SK-N-SH treated with all-trans-retinoic acid at 6 μM for 48 hours (cell line): Measurements from ENCODE around the gene CHRNA10.

Experiments used
- ATAC-seq: fragments of 200-7000 bp; cut with Tn5 transposase; 3 replicates; pipeline ENCODE4 v1.9.1; 2020; ENCODE audit warnings: mild to moderate bottlenecking, moderate library complexity
- ARNTL ChIP-seq: fragments of 450-650 bp; formaldehyde crosslinking; IDR thresholded peaks from 2 replicates; pipeline ENCODE4 v1.5.0; 2020; ENCODE audit warnings: low read depth, mild to moderate bottlenecking, moderate library complexity, borderline replicate concordance
- BACH2 ChIP-seq: fragments of 250-450 bp; sonication (Bioruptor Pico); IDR thresholded peaks from 2 replicates; pipeline ENCODE4 v1.9.0; 2021; ENCODE audit warnings: mild to moderate bottlenecking, borderline replicate concordance
- CSDC2 ChIP-seq: fragments of 250-450 bp; sonication (Bioruptor Pico); IDR thresholded peaks from 2 replicates; pipeline ENCODE4 v1.5.0; 2020; ENCODE audit warnings: mild to moderate bottlenecking, moderate library complexity
- ESRRG ChIP-seq: fragments of 250-450 bp; sonication (Bioruptor Pico); IDR thresholded peaks from 2 replicates; pipeline ENCODE4 v1.6.1; 2021; ENCODE audit warnings: mild to moderate bottlenecking
- ISL1 ChIP-seq: fragments of 250-450 bp; sonication (Bioruptor Pico); IDR thresholded peaks from 2 replicates; pipeline ENCODE4 v2.1.2; 2022; ENCODE audit warnings: mild to moderate bottlenecking, moderate library complexity
- OSR1 ChIP-seq: fragments of 250-450 bp; sonication (Bioruptor Pico); IDR thresholded peaks from 2 replicates; pipeline ENCODE4 v1.8.0; 2022; ENCODE audit warnings: moderate library complexity, mild to moderate bottlenecking, inconsistent platforms
- SNAI2 ChIP-seq: fragments of 250-450 bp; sonication (Bioruptor Pico); IDR thresholded peaks from 2 replicates; pipeline ENCODE4 v1.5.0; 2020; ENCODE audit warnings: mild to moderate bottlenecking, moderate library complexity
- TOX ChIP-seq: fragments of 250-450 bp; sonication (Bioruptor Pico); IDR thresholded peaks from 2 replicates; pipeline ENCODE4 v1.8.0; 2021; ENCODE audit warnings: mild to moderate bottlenecking, moderate library complexity, borderline replicate concordance
- ZC3H10 ChIP-seq: fragments of 250-450 bp; sonication (Bioruptor Pico); IDR thresholded peaks from 2 replicates; pipeline ENCODE4 v1.5.1; 2021; ENCODE audit warnings: mild to moderate bottlenecking, moderate library complexity
- ZFP3 ChIP-seq: fragments of 250-450 bp; sonication (Bioruptor Pico); IDR thresholded peaks from 2 replicates; pipeline ENCODE4 v1.5.0; 2020; ENCODE audit warnings: mild to moderate bottlenecking, moderate library complexity
- ZFP30 ChIP-seq: fragments of 450-650 bp; formaldehyde crosslinking; IDR thresholded peaks from 2 replicates; pipeline ENCODE4 v1.5.0; 2022; ENCODE audit warnings: mild to moderate bottlenecking, moderate library complexity
- ZNF565 ChIP-seq: fragments of 450-650 bp; formaldehyde crosslinking; conservative IDR thresholded peaks from 2 replicates; pipeline ENCODE4 v1.5.0; 2020; ENCODE audit warnings: low read depth, mild to moderate bottlenecking, moderate library complexity
- ZNF70 ChIP-seq: fragments of 450-650 bp; formaldehyde crosslinking; IDR thresholded peaks from 2 replicates; pipeline ENCODE4 v1.5.0; 2020; ENCODE audit warnings: mild to moderate bottlenecking, moderate library complexity
- ZNF8 ChIP-seq: fragments of 450-650 bp; formaldehyde crosslinking; IDR thresholded peaks from 2 replicates; pipeline ENCODE4 v1.5.0; 2020; ENCODE audit warnings: mild to moderate bottlenecking, moderate library complexity
- TF ChIP-seq, protein P1 (sequence below): fragments of 250-450 bp; sonication (Bioruptor Pico); IDR thresholded peaks from 2 replicates; pipeline ENCODE4 v1.5.1; 2021; ENCODE audit warnings: mild to moderate bottlenecking, moderate library complexity
- TF ChIP-seq, protein P2 (sequence below): fragments of 250-450 bp; sonication (Bioruptor Pico); IDR thresholded peaks from 2 replicates; pipeline ENCODE4 v1.8.0; 2021; ENCODE audit warnings: low read depth, mild to moderate bottlenecking, moderate library complexity, borderline replicate concordance
- TF ChIP-seq, protein P3 (sequence below): fragments of 250-450 bp; sonication (Bioruptor Pico); IDR thresholded peaks from 2 replicates; pipeline ENCODE4 v1.8.0; 2020; ENCODE audit warnings: mild to moderate bottlenecking, moderate library complexity, borderline replicate concordance
- TF ChIP-seq, protein P4 (sequence below): fragments of 250-450 bp; sonication (Bioruptor Pico); IDR thresholded peaks from 2 replicates; pipeline ENCODE4 v1.5.0; 2020; ENCODE audit warnings: mild to moderate bottlenecking, moderate library complexity
- TF ChIP-seq, protein P5 (sequence below): fragments of 250-450 bp; sonication (Bioruptor Pico); IDR thresholded peaks from 2 replicates; pipeline ENCODE4 v1.5.1; 2020; ENCODE audit warnings: low read depth, mild to moderate bottlenecking, moderate library complexity

The CHRNA10 gene

DNA sequence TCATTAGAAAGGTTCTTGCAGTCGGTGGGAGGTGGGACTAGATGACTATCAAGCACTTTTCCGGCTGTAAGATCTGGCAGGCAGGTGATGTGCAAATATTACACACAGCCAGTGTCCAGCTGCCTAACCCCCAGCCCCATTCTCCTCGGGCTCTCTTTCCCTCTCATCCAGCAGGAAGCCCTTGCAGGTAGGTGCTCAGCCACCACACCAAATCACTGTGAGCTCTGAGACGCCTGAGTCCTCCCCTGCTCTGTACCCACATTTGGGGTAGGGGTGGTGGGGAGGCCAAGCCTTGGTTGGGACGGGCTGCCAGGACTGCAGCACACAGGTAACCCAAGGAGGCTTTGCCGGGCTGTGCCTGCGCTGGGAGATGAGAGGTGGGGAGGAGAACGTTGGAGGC lies 30.0 kb downstream of the CHRNA10 start:
- no peak for ATAC-seq
- TF ChIP-seq ARNTL (CRISPR knock-in tag) (no peak), ZNF565 (CRISPR knock-in tag) (no peak), CSDC2 (CRISPR knock-in tag) (no peak)
- TF ChIP-seq, protein P1, sequence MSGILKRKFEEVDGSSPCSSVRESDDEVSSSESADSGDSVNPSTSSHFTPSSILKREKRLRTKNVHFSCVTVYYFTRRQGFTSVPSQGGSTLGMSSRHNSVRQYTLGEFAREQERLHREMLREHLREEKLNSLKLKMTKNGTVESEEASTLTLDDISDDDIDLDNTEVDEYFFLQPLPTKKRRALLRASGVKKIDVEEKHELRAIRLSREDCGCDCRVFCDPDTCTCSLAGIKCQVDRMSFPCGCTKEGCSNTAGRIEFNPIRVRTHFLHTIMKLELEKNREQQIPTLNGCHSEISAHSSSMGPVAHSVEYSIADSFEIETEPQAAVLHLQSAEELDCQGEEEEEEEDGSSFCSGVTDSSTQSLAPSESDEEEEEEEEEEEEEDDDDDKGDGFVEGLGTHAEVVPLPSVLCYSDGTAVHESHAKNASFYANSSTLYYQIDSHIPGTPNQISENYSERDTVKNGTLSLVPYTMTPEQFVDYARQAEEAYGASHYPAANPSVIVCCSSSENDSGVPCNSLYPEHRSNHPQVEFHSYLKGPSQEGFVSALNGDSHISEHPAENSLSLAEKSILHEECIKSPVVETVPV: no peak
- TF ChIP-seq, all 23 proteins: peak for 0

DNA sequence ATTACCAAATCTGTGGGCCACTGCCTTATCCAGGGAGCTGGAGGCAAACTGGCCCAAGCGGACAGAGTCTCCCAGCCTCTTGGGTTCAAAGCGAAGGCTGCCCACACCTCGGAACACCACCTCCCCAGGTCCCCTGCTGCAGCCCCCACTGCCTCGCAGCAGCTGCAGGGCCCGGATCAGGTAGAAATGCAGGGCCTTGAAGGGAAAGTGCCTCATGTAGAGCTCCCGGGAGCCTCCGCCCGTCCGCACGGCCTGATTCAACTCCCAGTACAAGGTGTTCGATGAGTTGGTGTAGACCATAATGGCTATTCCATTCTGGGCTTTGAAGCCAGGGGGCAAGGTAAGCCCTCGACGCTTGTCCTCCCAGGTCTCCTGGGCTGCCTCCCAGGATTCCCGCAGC lies 31.3 kb downstream of the CHRNA10 start:
- TF ChIP-seq ESRRG (CRISPR knock-in tag) (no peak), ZNF8 (CRISPR knock-in tag) (no peak), CSDC2 (CRISPR knock-in tag) (no peak), ZFP30 (CRISPR knock-in tag) (no peak), ARNTL (CRISPR knock-in tag) (no peak)
- TF ChIP-seq, all 23 proteins: peak for 0
- no peak for ATAC-seq

DNA sequence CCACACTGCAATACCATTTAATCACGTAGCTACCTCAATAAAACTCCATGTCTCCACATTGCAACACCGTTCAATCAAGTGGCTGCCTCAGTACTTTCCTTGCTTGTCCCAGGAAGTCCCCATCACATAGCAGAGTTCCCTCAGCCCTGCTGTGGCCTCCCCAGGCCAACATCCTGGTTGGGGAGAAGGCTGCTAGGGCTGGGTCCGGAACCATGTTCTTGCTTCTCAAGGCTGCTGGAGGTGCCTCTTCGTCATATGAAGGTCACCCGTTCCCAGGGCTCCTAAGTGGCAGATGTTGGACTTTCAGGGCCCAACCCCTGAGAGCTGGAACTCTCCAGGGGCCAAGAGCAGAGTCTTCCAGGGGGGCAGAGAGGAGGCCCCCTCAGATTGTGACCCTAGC lies 32.7 kb downstream of the CHRNA10 start:
- ATAC-seq: no peak
- TF ChIP-seq SNAI2 (CRISPR knock-in tag): no peak
- no peak for TF ChIP-seq OSR1 (CRISPR knock-in tag)
- TF ChIP-seq, protein P2, sequence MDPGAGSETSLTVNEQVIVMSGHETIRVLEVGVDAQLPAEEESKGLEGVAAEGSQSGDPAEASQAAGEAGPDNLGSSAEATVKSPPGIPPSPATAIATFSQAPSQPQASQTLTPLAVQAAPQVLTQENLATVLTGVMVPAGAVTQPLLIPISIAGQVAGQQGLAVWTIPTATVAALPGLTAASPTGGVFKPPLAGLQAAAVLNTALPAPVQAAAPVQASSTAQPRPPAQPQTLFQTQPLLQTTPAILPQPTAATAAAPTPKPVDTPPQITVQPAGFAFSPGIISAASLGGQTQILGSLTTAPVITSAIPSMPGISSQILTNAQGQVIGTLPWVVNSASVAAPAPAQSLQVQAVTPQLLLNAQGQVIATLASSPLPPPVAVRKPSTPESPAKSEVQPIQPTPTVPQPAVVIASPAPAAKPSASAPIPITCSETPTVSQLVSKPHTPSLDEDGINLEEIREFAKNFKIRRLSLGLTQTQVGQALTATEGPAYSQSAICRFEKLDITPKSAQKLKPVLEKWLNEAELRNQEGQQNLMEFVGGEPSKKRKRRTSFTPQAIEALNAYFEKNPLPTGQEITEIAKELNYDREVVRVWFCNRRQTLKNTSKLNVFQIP: no peak
- no peak for TF ChIP-seq ZNF70 (CRISPR knock-in tag)
- no peak for TF ChIP-seq ESRRG (CRISPR knock-in tag)
- TF ChIP-seq ZC3H10 (CRISPR knock-in tag): no peak
- TF ChIP-seq, protein P3, sequence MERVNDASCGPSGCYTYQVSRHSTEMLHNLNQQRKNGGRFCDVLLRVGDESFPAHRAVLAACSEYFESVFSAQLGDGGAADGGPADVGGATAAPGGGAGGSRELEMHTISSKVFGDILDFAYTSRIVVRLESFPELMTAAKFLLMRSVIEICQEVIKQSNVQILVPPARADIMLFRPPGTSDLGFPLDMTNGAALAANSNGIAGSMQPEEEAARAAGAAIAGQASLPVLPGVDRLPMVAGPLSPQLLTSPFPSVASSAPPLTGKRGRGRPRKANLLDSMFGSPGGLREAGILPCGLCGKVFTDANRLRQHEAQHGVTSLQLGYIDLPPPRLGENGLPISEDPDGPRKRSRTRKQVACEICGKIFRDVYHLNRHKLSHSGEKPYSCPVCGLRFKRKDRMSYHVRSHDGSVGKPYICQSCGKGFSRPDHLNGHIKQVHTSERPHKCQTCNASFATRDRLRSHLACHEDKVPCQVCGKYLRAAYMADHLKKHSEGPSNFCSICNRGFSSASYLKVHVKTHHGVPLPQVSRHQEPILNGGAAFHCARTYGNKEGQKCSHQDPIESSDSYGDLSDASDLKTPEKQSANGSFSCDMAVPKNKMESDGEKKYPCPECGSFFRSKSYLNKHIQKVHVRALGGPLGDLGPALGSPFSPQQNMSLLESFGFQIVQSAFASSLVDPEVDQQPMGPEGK (CRISPR knock-in tag): no peak
- no peak for TF ChIP-seq TOX
- no peak for TF ChIP-seq ZNF565 (CRISPR knock-in tag)
- no peak for TF ChIP-seq ZFP3
- no peak for TF ChIP-seq ISL1
- TF ChIP-seq, protein P4, sequence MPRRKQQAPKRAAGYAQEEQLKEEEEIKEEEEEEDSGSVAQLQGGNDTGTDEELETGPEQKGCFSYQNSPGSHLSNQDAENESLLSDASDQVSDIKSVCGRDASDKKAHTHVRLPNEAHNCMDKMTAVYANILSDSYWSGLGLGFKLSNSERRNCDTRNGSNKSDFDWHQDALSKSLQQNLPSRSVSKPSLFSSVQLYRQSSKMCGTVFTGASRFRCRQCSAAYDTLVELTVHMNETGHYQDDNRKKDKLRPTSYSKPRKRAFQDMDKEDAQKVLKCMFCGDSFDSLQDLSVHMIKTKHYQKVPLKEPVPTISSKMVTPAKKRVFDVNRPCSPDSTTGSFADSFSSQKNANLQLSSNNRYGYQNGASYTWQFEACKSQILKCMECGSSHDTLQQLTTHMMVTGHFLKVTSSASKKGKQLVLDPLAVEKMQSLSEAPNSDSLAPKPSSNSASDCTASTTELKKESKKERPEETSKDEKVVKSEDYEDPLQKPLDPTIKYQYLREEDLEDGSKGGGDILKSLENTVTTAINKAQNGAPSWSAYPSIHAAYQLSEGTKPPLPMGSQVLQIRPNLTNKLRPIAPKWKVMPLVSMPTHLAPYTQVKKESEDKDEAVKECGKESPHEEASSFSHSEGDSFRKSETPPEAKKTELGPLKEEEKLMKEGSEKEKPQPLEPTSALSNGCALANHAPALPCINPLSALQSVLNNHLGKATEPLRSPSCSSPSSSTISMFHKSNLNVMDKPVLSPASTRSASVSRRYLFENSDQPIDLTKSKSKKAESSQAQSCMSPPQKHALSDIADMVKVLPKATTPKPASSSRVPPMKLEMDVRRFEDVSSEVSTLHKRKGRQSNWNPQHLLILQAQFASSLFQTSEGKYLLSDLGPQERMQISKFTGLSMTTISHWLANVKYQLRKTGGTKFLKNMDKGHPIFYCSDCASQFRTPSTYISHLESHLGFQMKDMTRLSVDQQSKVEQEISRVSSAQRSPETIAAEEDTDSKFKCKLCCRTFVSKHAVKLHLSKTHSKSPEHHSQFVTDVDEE (CRISPR knock-in tag): no peak
- no peak for TF ChIP-seq ZFP30 (CRISPR knock-in tag)
- no peak for TF ChIP-seq CSDC2 (CRISPR knock-in tag)
- TF ChIP-seq, all 23 proteins: peak for 0

DNA sequence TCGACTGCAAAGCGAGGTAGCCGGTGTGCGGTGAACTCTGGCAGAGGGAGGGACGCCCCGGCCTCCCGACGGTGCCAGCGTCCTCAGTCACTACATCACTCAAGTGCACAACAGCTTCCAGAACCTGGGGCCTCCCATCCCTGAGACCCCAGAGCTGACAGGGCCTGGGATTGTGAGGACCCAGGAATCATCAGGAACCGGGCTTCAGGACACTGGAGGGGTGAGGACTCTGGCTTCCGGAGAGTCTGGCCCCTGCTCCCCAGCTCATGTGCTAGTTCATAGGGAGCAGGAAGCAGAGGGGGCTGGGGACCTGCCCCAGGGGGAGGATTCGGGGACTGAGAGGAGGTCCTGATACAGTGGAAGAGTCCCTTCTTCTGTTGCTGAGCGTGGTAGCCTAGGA lies 34.0 kb downstream of the CHRNA10 start:
- TF ChIP-seq ZNF565 (CRISPR knock-in tag): no peak
- TF ChIP-seq, protein P4 (CRISPR knock-in tag): no peak
- no peak for TF ChIP-seq ZNF70 (CRISPR knock-in tag)
- no peak for TF ChIP-seq TOX
- TF ChIP-seq ZFP3: no peak
- no peak for TF ChIP-seq BACH2
- TF ChIP-seq ISL1: no peak
- TF ChIP-seq OSR1 (CRISPR knock-in tag): no peak
- TF ChIP-seq, protein P5, sequence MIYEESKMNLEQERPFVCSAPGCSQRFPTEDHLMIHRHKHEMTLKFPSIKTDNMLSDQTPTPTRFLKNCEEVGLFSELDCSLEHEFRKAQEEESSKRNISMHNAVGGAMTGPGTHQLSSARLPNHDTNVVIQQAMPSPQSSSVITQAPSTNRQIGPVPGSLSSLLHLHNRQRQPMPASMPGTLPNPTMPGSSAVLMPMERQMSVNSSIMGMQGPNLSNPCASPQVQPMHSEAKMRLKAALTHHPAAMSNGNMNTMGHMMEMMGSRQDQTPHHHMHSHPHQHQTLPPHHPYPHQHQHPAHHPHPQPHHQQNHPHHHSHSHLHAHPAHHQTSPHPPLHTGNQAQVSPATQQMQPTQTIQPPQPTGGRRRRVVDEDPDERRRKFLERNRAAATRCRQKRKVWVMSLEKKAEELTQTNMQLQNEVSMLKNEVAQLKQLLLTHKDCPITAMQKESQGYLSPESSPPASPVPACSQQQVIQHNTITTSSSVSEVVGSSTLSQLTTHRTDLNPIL: no peak
- TF ChIP-seq ZNF8 (CRISPR knock-in tag): no peak
- TF ChIP-seq, all 23 proteins: peak for 0

More for the DNA sequence above, 34.0 kb downstream of the CHRNA10 start:
- no peak for ATAC-seq
